GM18951 (cell line): ENCODE data around the gene PKDREJ.

Experiments used
- POLR2A ChIP-seq: IDR thresholded peaks from 4 replicates; pipeline ENCODE4 v1.6.1; 2011; ENCODE audit warnings: mild to moderate bottlenecking; ENCODE audit not compliant: insufficient read length, insufficient read depth; ENCODE audit errors: extremely low read depth
- in situ Hi-C: fragments of 300-500 bp; cut with MboI; formaldehyde crosslinking; loops from one replicate; pipeline ENCODE4 v1.12.0; 2022; ENCODE audit warnings: low sequenced_read_pairs, mixed read lengths, inconsistent platforms; ENCODE audit not compliant: unreplicated experiment

Gene PKDREJ

GRCh38 chr22:46226577-46226976 lies 36.6 kb downstream of the PKDREJ start:
- no peak for TF ChIP-seq POLR2A
- in situ Hi-C loops: no loop called here

- in situ Hi-C loops: no loop called here
- TF ChIP-seq POLR2A: no peak
These were observed 37.5 kb downstream of the PKDREJ start for GRCh38 chr22:46225631-46226030.

GRCh38 chr22:46224898-46225290 lies 38.2 kb downstream of the PKDREJ start:
- no peak for TF ChIP-seq POLR2A
- in situ Hi-C loops: no loop called here

GRCh38 chr22:46224044-46224897 lies 38.9 kb downstream of the PKDREJ start:
- in situ Hi-C loops: no loop called here
- TF ChIP-seq POLR2A: no peak

GRCh38 chr22:46220921-46221320 lies 42.2 kb downstream of the PKDREJ start:
- in situ Hi-C loops: no loop called here
- TF ChIP-seq POLR2A: no peak

GRCh38 chr22:46219636-46220035 lies 43.5 kb downstream of the PKDREJ start:
- no peak for TF ChIP-seq POLR2A
- in situ Hi-C loops: no loop called here

- in situ Hi-C loops: no loop called here
- TF ChIP-seq POLR2A: no peak
These were observed 48.5 kb downstream of the PKDREJ start for GRCh38 chr22:46214616-46215015.

GRCh38 chr22:46214149-46214548 lies 49.0 kb downstream of the PKDREJ start:
- in situ Hi-C loops: no loop called here
- no peak for TF ChIP-seq POLR2A

GRCh38 chr22:46213052-46213451 lies 50.1 kb downstream of the PKDREJ start:
- in situ Hi-C loops: no loop called here
- no peak for TF ChIP-seq POLR2A

GRCh38 chr22:46212195-46212594 lies 50.9 kb downstream of the PKDREJ start:
- in situ Hi-C loops: no loop called here
- no peak for TF ChIP-seq POLR2A

- no peak for TF ChIP-seq POLR2A
- in situ Hi-C loops: no loop called here
These were observed 53.9 kb downstream of the PKDREJ start for GRCh38 chr22:46209262-46209661.
